ENCODE data around the gene DCD.
"Not testable (repeated sequence)": the region's sequence is repeated elsewhere in the genome, so short reads cannot be mapped to it uniquely, and the experiment has no call there.

DCD gene

DNA sequence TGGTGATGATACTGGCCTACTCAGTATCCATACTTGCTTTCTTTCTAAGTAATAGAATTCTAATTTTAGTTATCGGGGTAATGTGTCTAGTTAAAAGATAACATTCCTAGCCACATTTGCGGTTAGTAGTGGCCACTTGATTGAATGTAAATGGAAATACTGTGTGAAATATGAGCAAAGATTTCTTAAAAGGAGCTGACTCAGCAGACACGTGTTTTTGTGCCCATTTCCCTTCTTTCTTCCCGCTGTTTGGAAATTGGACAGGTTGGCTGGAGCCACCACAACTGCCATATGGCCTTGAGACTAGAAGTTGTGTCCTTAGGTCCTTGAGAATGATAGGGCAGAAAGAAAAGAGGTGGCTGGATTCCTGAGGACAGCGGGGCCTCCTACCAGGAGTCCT lies 19.8 kb upstream of the DCD start:
- DNase-seq (ENCODE audit: insufficient read length), result no peak
- TF ChIP-seq POLR2A (IDR thresholded peaks at IDR 0.05; ENCODE audit: low read depth, low read length) (no peak), POLR2AphosphoS5 (IDR thresholded peaks at IDR 0.05; ENCODE audit: low read depth, low read length) (no peak), TAF1 (IDR thresholded peaks at IDR 0.05; ENCODE audit: borderline replicate concordance, low read depth, low read length) (no peak)
- no peak for FAIRE-seq

DNA sequence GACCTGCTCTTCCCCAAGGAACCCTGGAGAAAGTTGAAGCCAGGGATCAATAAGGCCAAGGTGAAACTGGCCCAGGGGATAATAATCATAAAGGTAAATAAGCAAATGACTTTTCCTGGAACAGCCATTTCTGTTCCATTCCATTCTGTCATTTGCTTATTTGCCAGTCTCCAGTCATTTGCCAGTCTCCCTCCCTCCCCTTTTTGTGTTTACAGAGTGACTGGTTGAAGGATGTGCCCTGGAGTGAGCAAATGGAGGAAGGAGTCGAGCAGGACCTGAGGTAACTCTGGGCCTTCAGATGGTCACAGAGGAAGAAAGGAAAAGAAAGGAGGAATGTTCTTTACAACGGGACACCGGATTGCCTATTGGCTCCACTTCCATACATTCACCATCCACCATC lies 17.8 kb upstream of the DCD start:
- DNase-seq (ENCODE audit: insufficient read length) (no peak), FAIRE-seq (peak; percentile 38)
- TF ChIP-seq TAF1 (IDR thresholded peaks at IDR 0.05; ENCODE audit: borderline replicate concordance, low read depth, low read length) (no peak), POLR2A (IDR thresholded peaks at IDR 0.05; ENCODE audit: low read depth, low read length) (no peak), POLR2AphosphoS5 (IDR thresholded peaks at IDR 0.05; ENCODE audit: low read depth, low read length) (no peak)

DNA sequence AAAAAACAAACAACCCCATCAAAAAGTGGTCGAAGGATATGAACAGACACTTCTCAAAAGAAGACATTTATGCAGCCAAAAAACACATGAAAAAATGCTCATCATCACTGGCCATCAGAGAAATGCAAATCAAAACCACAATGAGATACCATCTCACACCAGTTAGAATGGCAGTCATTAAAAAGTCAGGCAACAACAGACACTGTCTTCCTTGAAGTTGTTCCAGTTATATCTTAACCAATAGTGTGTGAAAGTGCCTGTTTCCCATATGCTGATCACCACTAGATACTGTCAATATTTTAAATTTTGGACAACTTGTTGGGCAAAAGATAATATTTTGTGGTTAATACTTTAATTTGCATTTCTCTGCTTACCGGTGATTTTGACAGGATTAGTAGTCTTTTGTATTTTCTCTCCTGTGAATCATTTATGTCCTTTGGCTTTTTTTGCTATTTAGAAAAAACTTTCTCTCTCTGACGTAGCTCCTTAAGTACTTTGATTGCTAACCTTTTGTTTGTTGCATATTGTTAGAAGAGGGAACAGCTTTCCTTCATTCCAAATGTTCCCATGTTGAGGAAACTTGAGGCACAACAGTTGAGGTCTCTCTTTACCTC lies 17.0 kb upstream of the DCD start:
- not testable (repeated sequence) for FAIRE-seq; DNase-seq (ENCODE audit: insufficient read length)

DNA sequence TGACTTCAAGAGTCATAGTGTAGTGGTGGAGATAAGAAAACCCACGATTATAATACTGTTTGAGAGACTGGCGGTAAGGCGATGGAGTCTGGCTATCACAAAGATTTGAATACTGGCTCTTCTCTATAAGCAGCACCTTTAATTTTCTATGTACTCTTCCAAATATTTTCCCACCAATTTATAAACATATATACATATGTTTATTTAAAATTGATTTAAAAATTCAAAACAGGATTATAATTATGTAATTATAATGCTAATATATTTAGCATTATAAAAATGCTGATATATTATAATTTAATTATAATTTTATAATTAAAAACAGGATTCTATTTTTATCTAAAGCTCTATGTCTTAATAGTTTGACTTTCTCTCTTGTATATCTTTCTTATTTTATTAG lies 15.4 kb upstream of the DCD start:
- FAIRE-seq, result no peak
- TF ChIP-seq POLR2AphosphoS5 (IDR thresholded peaks at IDR 0.05; ENCODE audit: low read depth, low read length) (no peak), TAF1 (IDR thresholded peaks at IDR 0.05; ENCODE audit: borderline replicate concordance, low read depth, low read length) (no peak), POLR2A (IDR thresholded peaks at IDR 0.05; ENCODE audit: low read depth, low read length) (no peak)
- no peak for DNase-seq (ENCODE audit: insufficient read length)

DNA sequence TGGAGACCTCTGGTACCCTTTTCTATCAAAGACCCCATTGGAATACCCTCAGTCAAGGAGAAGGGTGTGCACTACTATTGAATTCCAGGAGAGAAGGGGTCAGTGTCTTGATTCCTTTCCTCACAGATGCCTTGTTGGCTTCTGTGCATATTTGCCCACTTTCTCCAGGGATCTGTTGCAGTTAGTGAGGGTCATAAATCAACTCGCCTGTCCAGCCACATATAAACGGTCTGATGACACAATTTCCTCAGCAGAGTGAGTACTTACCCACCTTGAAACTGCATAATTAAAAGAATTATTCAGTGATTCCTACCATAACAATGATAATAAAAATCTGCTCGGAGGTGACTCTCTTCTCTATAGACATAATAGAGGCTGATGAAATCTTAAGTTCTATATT lies 13.9 kb upstream of the DCD start:
- DNase-seq (ENCODE audit: insufficient read length) (no peak), FAIRE-seq (no peak)
- TF ChIP-seq POLR2A (IDR thresholded peaks at IDR 0.05; ENCODE audit: low read depth, low read length) (no peak), POLR2AphosphoS5 (IDR thresholded peaks at IDR 0.05; ENCODE audit: low read depth, low read length) (no peak), TAF1 (IDR thresholded peaks at IDR 0.05; ENCODE audit: borderline replicate concordance, low read depth, low read length) (no peak)

DNA sequence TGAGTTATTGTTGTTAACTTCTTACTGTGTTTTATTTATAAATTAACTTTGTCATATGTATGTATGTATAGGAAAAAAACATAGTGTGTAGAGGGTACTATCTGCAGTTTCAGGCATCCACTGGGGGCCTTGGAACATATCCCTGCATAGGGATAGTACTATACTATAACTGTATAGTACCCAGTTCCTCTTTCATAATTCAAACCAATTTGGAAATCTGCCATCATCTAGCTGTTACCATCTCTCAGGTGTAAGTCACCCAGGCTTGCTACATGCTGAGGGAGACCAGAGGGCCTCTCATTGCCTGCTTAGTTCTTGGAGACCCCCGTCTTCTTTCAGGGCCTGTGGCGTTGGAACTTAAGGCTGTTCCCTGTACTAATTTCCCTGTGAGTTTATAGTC lies 12.9 kb upstream of the DCD start:
- FAIRE-seq (no peak), DNase-seq (ENCODE audit: insufficient read length) (no peak)
- TF ChIP-seq TAF1 (IDR thresholded peaks at IDR 0.05; ENCODE audit: borderline replicate concordance, low read depth, low read length), result no peak
- TF ChIP-seq POLR2AphosphoS5 (IDR thresholded peaks at IDR 0.05; ENCODE audit: low read depth, low read length), result no peak

DNA sequence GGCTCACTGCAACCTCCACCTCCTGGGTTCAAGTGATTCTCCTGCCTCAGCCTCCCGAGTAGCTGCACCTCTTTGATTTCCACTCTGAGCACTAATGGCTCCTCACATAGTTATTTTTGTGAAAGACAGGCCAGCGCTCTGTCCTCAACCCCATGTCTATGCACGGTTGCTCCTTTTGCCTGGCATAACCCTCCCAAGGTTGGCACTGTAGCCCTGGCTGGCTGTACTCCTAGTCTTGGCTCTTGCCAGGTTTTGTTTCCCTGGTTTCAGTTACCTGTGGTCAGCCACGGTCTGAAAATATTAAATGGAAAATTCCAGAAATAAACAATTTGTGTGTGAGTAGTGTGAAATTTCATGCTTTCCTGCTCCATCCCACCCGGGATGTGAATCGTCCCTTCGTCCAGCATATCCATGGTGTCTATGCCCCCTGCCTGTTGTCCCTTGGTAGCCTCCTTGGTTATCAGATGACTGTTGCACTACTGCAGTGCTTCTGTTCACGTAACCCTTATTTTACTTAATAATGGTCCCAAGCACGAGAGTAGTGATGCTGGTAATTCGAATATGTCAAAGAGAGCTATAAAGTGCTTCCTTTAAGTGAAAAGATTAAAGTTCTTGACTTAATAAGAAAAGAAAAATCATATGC lies 12.3 kb upstream of the DCD start:
- no peak for FAIRE-seq
- no peak for DNase-seq (ENCODE audit: insufficient read length)
- TF ChIP-seq TAF1 (IDR thresholded peaks at IDR 0.05; ENCODE audit: borderline replicate concordance, low read depth, low read length) (no peak), POLR2A (IDR thresholded peaks at IDR 0.05; ENCODE audit: low read depth, low read length) (no peak), POLR2AphosphoS5 (IDR thresholded peaks at IDR 0.05; ENCODE audit: low read depth, low read length) (no peak)

DNA sequence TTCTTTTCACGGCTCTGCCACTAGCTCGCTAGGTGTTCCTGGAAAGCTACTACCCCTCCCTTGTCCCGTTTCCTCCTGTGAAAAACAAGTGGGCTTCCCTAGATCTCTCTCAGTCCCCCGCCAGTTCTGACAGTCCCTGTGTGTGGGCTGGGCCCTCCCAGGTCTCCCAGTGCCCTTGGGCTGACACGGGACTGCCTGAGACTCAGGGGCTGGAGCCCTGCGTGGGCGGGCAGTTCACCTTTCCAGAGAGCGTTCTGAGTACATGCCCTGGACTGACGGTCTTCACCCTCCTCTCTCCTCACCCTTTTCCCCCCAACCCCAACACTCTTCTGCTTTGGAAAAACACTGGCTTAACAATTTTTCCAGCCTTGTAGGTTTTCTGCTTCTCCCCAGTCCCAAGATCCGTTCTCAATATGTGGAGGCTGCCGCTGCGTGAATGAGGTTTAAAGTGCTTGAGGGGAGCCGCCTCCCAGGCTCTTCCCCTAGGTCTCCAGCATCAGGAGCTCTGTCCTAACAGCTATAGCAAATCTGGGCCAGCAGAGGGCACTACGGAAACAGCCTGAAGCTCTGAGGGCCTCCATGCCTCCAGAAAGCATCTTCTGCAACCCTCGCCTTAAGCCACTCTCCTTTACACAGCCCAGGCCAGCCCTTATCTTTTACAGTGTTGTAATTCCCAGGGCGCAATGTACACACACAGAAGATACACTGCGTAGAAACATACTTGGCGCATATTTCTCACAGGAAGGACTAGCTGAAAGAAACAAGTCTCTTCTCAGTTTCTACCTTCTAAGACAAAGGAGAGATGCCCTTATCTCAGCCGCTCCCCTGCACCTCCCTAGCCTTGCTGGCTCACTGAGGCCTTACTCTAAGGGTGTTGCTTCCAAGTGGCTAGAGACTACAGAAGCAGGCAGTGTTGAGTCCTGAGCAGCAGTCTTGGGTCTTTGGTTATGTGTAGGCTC lies 10.4 kb upstream of the DCD start:
- FAIRE-seq, result peak; percentile 44
- peak; percentile 41 for DNase-seq (ENCODE audit: insufficient read length)
- TF ChIP-seq POLR2A (IDR thresholded peaks at IDR 0.05; ENCODE audit: low read depth, low read length), result no peak
- TF ChIP-seq POLR2AphosphoS5 (IDR thresholded peaks at IDR 0.05; ENCODE audit: low read depth, low read length), result no peak

DNA sequence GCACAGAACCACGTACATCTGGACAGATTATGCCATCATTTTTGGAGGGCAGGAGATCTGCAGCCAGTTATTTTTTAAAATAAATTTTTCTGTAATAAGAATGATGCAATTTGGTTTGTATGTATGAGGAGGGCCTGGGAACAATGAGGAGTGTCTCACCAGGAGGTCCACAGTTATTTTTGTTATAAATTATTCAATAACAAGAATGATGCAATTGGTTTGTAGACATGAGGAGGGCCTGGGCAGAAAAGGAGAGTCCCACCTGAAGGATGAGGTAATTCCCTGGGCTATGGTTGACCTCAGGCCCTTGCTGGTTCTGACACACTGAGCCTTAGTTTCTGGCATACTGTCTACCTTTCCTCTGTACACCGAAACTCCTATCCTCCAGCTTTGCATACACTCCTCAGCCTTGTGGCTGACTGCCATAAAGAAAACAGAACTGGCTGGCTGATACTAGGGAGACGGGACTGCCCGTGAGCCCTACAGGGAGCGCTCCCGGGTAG lies 9.0 kb upstream of the DCD start:
- FAIRE-seq, result no peak
- no peak for TF ChIP-seq POLR2A (IDR thresholded peaks at IDR 0.05; ENCODE audit: low read depth, low read length)
- no peak for TF ChIP-seq POLR2AphosphoS5 (IDR thresholded peaks at IDR 0.05; ENCODE audit: low read depth, low read length)
- no peak for TF ChIP-seq TAF1 (IDR thresholded peaks at IDR 0.05; ENCODE audit: borderline replicate concordance, low read depth, low read length)
- DNase-seq (ENCODE audit: insufficient read length), result no peak

DNA sequence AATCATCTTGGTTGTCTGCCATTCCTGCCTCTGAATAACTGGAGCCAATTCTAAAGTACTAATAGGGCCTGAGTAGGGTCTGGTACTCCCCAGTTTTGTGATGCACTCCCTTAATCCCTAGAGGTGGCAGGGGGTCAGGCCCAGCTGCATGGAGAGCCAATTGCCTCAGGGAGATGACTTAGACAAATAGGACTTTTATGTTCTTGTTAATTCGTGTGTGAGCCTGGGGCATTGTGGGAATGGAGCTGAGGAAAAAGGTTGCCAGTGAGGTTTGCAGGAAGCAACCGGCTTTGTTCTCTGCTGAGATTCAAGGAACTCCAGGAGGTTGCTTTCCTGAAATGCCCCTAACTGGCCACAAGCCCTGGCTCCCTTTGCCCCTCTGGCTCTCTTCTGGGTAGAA lies 6.8 kb upstream of the DCD start:
- FAIRE-seq, result no peak
- DNase-seq (ENCODE audit: insufficient read length), result no peak
- no peak for TF ChIP-seq TAF1 (IDR thresholded peaks at IDR 0.05; ENCODE audit: borderline replicate concordance, low read depth, low read length)
- TF ChIP-seq POLR2AphosphoS5 (IDR thresholded peaks at IDR 0.05; ENCODE audit: low read depth, low read length), result no peak
- no peak for TF ChIP-seq POLR2A (IDR thresholded peaks at IDR 0.05; ENCODE audit: low read depth, low read length)

DNA sequence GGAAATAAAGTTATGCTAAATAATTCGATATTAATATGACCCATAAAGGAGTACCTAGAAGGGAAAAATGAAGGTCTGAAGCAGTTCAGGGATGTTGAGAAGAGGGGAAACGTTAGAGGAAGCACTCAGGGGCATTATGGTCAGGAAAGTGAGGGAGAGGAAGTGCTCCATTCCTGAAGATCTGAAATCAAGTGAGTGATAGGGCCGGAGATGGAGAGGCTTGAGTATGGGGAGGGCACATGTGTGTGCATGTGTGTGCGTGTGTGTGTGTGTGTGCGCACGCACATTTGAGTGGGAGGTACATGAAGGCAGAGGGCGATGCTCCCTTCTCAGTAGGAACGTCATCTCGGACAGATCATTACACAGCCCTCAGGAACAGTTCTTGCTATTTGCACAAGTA lies 4.9 kb upstream of the DCD start:
- FAIRE-seq (no peak), DNase-seq (ENCODE audit: insufficient read length) (no peak)
- TF ChIP-seq POLR2AphosphoS5 (IDR thresholded peaks at IDR 0.05; ENCODE audit: low read depth, low read length) (no peak), TAF1 (IDR thresholded peaks at IDR 0.05; ENCODE audit: borderline replicate concordance, low read depth, low read length) (no peak), POLR2A (IDR thresholded peaks at IDR 0.05; ENCODE audit: low read depth, low read length) (no peak)

DNA sequence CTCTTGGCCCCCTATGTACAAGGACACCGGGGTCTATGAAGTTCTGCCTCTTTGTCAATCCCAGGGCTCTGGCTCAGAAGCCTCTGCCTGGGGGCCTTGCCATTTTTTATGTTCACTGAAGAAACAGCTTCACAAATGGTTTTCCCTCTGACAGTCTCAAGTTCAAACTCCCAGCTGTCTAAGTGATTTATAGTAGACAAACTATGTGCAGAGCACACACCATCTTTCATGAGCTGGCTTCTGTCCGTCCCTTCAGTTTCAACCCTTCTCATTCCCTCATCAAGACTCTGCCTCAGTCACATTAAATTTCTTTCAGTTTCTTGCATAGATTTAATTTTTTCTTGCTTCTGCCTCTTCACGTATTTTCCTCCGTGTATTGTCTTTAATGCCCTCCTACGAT lies 2.7 kb upstream of the DCD start:
- FAIRE-seq, result no peak
- no peak for TF ChIP-seq TAF1 (IDR thresholded peaks at IDR 0.05; ENCODE audit: borderline replicate concordance, low read depth, low read length)
- no peak for DNase-seq (ENCODE audit: insufficient read length)

All from GM12892 (cell line).